Tibial artery (tissue), 4 donors: ENCODE measurements around the gene CLCA2.

Experiments used
- DNase-seq, 2 donors: peaks; one replicate each; pipeline ENCODE4 v3.0.0-alpha.2; 2019
- H3K27ac ChIP-seq, 2 donors: fragments of 200-600 bp; sonication (generic) in 1 of 2; 1 replicate in 1 of 2; 2 replicates in 1 of 2; pipeline ENCODE4 v1.5.1; 2018 to 2019; ENCODE audit warnings: mild to moderate bottlenecking in 1 of 2
- H3K27me3 ChIP-seq, 2 donors: fragments of 200-600 bp; sonication (generic) in 1 of 2; one replicate each; pipeline versions ENCODE4 v1.5.1 to v1.6.0; 2016 to 2019
- H3K36me3 ChIP-seq, 3 donors: fragments of 200-600 bp; sonication (generic) in 2 of 3; one replicate each; pipeline ENCODE4 v1.5.1; 2016 to 2019; ENCODE audit warnings: mild to moderate bottlenecking in 2 of 3
- H3K4me1 ChIP-seq, 4 donors: fragments of 200-600 bp; sonication (generic) in 2 of 4; 1 replicate in 3 of 4; 2 replicates in 1 of 4; pipeline ENCODE4 v1.5.1; 2016 to 2019
- H3K4me3 ChIP-seq, 2 donors: fragments of 200-600 bp; sonication (generic) in 1 of 2; 1 replicate in 1 of 2; 2 replicates in 1 of 2; pipeline ENCODE4 v1.5.1; 2018 to 2019; ENCODE audit warnings: mild to moderate bottlenecking in 2 of 2
- H3K9me3 ChIP-seq, 3 donors: fragments of 200-600 bp; sonication (generic) in 1 of 3; one replicate each; pipeline ENCODE4 v1.5.1; 2016 to 2019
- CTCF ChIP-seq, 2 experiments: fragments of 200-600 bp in 1 of 2; fragments of 450-650 bp in 1 of 2; IDR thresholded peaks; one replicate each; pipeline ENCODE4 v1.5.1; 2017 to 2019; ENCODE audit warnings: antibody characterized with exemption in 2 of 2, mild to moderate bottlenecking in 1 of 2, moderate library complexity in 1 of 2
- intact Hi-C: fragments of 100-400 bp; cut with DNase I; formaldehyde crosslinking; loops from one replicate; pipeline ENCODE4 v1.15.0; 2023; ENCODE audit warnings: low total_unique reads

CLCA2 gene

GRCh38 chr1:86466109-86466844, 42.3 kb downstream of the CLCA2 start:
- DNase-seq = no peak
- H3K36me3 ChIP-seq = no peaks in the 10 kb centered on the region
- no peaks in the 10 kb centered on the region for H3K27me3 ChIP-seq
- intact Hi-C loops = no loop called here
- no peak overlapping the region for H3K4me3 ChIP-seq
- peaks cover 0 to 4% (median 0%) of the 10 kb centered on the region in 4 donors for H3K4me1 ChIP-seq
- no peak for TF ChIP-seq CTCF (IDR thresholded peaks at IDR 0.05)
- H3K9me3 ChIP-seq = no peaks in the 10 kb centered on the region
- no peak overlapping the region for H3K27ac ChIP-seq

GRCh38 chr1:86466986-86467385, 43.0 kb downstream of the CLCA2 start:
- Histone ChIP-seq H3K36me3 (no peaks in the 10 kb centered on the region), H3K4me1 (peaks cover 0 to 4% (median 0%) of the 10 kb centered on the region in 4 donors), H3K27me3 (no peaks in the 10 kb centered on the region), H3K27ac (no peak overlapping the region), H3K4me3 (no peak overlapping the region), H3K9me3 (no peaks in the 10 kb centered on the region)
- intact Hi-C loops = no loop called here
- no peak for DNase-seq
- no peak for TF ChIP-seq CTCF (IDR thresholded peaks at IDR 0.05)

- Histone ChIP-seq H3K4me1 (peaks cover 0 to 4% (median 0%) of the 10 kb centered on the region in 4 donors), H3K27ac (no peak within 1 kb of the TSS), H3K27me3 (no peaks in the 10 kb centered on the region), H3K9me3 (no peaks in the 10 kb centered on the region), H3K4me3 (no peak within 1 kb of the TSS), H3K36me3 (no peaks in the 10 kb centered on the region)
- intact Hi-C loops = no loop called here
- no peak for DNase-seq
- TF ChIP-seq CTCF (IDR thresholded peaks at IDR 0.05) = no peak
Measured at GRCh38 chr1:86468501-86468977, 44.6 kb downstream of the CLCA2 start, which contains the start of gene CLCA1. Gene CLCA1 (plus strand): TSS chr1:86468927. CDS start chr1:86468972, 45 bp downstream.

- intact Hi-C loops = no loop called here
- no peaks in the 10 kb centered on the region for H3K36me3 ChIP-seq
- H3K4me3 ChIP-seq = no peak overlapping the region
- no peak for TF ChIP-seq CTCF (IDR thresholded peaks at IDR 0.05)
- H3K9me3 ChIP-seq = no peaks in the 10 kb centered on the region
- DNase-seq = no peak
- no peaks in the 10 kb centered on the region for H3K27me3 ChIP-seq
- no peak overlapping the region for H3K27ac ChIP-seq
- peaks cover 0 to 4% (median 0%) of the 10 kb centered on the region in 4 donors for H3K4me1 ChIP-seq
Measured at GRCh38 chr1:86470859-86471258, 46.9 kb downstream of the CLCA2 start.

GRCh38 chr1:86471291-86471690, 47.3 kb downstream of the CLCA2 start:
- Histone ChIP-seq H3K27ac (no peak overlapping the region), H3K9me3 (no peaks in the 10 kb centered on the region), H3K4me1 (peaks cover 0 to 4% (median 0%) of the 10 kb centered on the region in 4 donors), H3K36me3 (no peaks in the 10 kb centered on the region), H3K4me3 (no peak overlapping the region), H3K27me3 (no peaks in the 10 kb centered on the region)
- no peak for DNase-seq
- no peak for TF ChIP-seq CTCF (IDR thresholded peaks at IDR 0.05)
- intact Hi-C loops = no loop called here
